Large intestine (tissue), 3 donors: Measurements from ENCODE around the gene DMAP1. TPM values are rescaled to one million over a fixed set of nuclear protein-coding genes. Genes with fewer than 3 reads are reported as not detected.
A peak's percentile ranks its signal among the peaks of the same experiment; 100 is the strongest.

ENCODE experiments used
- DNase-seq, 2 donors: peaks; one replicate each; pipeline versions ENCODE4 v3.0.0 to v3.0.0-alpha.2; 2013
- H3K27ac ChIP-seq: one replicate; pipeline ENCODE4 v1.5.1; 2013; ENCODE audit warnings: low read length
- H3K27me3 ChIP-seq: 2 replicates; pipeline ENCODE4 v1.6.1; 2013; ENCODE audit warnings: low read length; ENCODE audit not compliant: control insufficient read depth, insufficient read depth
- H3K36me3 ChIP-seq: 2 replicates; pipeline ENCODE4 v1.6.1; 2013; ENCODE audit warnings: low read length; ENCODE audit not compliant: control insufficient read depth, insufficient read depth
- H3K4me1 ChIP-seq: one replicate; pipeline ENCODE4 v1.6.1; 2013; ENCODE audit warnings: low read length; ENCODE audit not compliant: control insufficient read depth, insufficient read depth
- H3K4me3 ChIP-seq: one replicate; pipeline ENCODE4 v1.5.1; 2013; ENCODE audit warnings: low read length
- H3K9me3 ChIP-seq: one replicate; pipeline ENCODE4 v1.6.1; 2013; ENCODE audit warnings: mild to moderate bottlenecking, low read depth, low read length, moderate library complexity; ENCODE audit not compliant: control insufficient read depth
- WGBS: methylation state at CpG from one replicate; pipeline ENCODE4 v1.1.5; 2013; ENCODE audit warnings: low lambda C conversion rate; ENCODE audit not compliant: insufficient coverage; 5-methylcytosine and 5-hydroxymethylcytosine counted together
- polyA plus RNA-seq: library from polyadenylated mRNA; unstranded; fragments of 120-200 nt; gene quantifications from one replicate; pipeline ENCODE4 v1.2.1, GENCODE V29; 2013

Gene DMAP1
- polyA plus RNA-seq, 1 donor: 54.6 TPM

DNA sequence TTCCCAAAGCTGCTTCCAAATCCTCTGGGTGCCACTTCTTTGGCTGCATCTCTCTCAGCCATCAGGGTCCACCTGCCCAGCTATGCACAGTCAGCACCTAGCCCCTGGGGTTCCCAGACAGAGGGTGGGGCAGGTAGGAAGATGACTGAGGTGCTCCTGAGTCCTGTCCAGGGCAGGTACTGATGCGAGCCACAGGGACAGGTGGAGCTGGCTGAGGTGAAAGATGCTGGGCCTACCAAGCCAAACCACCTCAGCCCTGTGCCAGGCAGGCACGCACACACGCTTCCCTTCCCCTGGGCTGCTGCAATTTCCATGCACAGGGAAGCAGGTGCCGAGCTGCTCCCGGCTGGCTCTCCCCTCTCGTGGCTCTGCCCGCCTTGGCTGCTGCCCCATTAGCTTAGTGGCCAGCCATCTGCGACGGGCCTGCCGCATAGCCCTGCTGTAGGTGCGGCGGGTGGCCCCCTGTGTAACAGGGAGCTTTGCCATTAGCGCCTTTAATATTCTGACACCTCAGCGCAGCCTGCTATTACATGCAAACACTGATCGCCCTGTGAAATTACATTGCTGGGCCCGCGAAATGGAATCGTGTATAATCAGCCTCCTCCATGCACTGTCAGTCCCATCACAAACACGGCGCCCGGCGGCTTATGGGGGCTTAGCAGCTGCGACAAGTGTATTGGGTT, 38.9 kb downstream of the DMAP1 start:
- no peaks in the 10 kb centered on the region for H3K9me3 ChIP-seq
- no peak overlapping the region for H3K27ac ChIP-seq
- H3K4me1 ChIP-seq: peaks cover 6% of the 10 kb centered on the region
- H3K36me3 ChIP-seq: peaks cover 24% of the 10 kb centered on the region
- no peaks in the 10 kb centered on the region for H3K27me3 ChIP-seq
- WGBS: no CpG with 5 or more reads among the region's 23 CpGs
- no peak for DNase-seq
- H3K4me3 ChIP-seq: no peak overlapping the region

DNA sequence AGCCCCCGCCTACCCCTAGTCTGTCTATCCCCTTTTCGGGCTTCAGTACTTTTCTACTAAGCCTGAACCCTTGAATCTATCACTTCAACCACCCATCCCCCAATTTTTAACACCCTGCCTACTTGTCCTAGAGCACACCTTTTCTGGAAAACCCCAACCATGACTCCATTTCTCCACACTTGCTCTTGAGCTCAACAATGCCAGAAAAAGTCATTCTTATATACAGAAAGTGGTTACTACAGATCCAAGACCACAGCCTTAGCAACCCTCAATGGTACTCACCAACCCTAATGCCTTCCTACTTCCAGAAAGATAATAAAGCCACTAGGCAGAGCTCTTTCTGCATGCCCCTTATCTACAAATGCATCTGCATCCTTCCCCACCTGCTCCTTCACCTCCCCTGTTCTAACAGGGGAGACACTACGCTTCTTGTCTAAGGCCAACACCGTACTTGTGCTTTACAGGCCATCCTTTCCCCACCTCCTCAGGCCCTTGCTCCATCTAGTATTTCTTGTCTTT, 41.2 kb downstream of the DMAP1 start:
- H3K27ac ChIP-seq: no peak overlapping the region
- H3K4me1 ChIP-seq: peaks cover 4% of the 10 kb centered on the region
- H3K36me3 ChIP-seq: peaks cover 20% of the 10 kb centered on the region
- 86% methylated on average over 2 of the region's 4 CpGs for WGBS
- no peak overlapping the region for H3K4me3 ChIP-seq
- H3K9me3 ChIP-seq: no peaks in the 10 kb centered on the region
- no peaks in the 10 kb centered on the region for H3K27me3 ChIP-seq
- no peak for DNase-seq

DNA sequence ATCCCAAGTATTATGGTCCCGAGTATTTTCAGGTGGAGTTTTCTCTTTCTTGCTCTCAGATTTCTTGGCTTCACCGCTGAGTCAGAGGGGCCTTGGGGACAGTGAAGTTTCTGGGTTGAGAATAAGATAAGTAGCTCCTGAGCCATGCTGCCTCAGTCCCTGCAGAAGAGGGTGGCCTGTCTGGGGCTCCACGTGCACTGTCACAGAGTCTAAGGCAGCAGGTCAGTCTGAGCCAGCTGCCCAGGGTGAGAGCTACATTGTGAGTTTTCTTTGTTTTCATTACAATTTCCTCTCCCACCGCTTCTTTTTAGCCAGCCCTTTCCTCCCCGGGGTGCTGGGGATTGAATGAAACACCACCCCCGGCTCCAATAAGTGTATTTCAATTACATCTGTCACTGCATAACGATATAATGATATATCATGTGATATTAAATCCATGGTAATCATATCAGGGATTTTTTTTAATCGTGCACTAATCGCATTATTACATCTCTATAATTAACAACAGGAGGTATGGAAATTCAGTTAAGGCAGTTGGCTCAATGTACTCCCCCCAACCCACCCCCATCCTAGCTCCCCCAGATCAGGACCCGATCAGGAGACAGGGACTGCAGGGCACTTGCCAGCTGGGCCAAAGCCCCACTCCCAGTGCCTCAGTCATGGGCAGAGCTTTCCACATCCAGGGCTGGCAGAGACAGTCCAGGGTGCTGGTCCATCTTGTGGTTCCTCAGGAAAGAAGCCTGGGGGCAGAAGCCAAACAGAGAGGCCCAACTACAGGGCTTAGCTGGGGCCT, 43.7 kb downstream of the DMAP1 start:
- no CpG with 5 or more reads among the region's 10 CpGs for WGBS

DNA sequence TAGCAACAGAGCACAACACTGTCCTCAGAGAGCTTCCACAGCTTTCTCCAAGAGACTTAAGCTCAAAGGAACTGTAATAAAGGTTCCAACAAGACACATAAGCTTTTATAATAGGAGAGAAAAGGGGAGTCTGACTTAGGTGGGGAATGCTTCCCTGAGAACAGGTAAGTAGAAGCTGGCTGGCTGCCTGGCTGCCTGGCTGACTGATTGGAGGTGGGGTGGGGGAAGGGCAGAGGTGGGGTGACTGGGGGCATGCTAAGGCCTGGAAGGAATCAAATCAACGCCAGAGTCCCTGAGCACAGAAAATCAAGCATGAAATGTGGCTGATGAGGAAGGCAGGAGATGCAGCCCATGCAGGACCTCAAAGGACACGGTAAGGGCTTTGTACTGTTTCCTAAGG, 45.8 kb downstream of the DMAP1 start:
- Histone ChIP-seq H3K36me3 (peaks cover 19% of the 10 kb centered on the region), H3K27ac (no peak overlapping the region), H3K4me3 (no peak overlapping the region), H3K9me3 (no peaks in the 10 kb centered on the region), H3K4me1 (peaks cover 17% of the 10 kb centered on the region), H3K27me3 (no peaks in the 10 kb centered on the region)
- no CpG with 5 or more reads among the region's 2 CpGs for WGBS
- DNase-seq: no peak

More for the DNA sequence above, 43.7 kb downstream of the DMAP1 start:
- Histone ChIP-seq H3K9me3 (no peaks in the 10 kb centered on the region), H3K4me3 (no peak overlapping the region), H3K4me1 (peaks cover 13% of the 10 kb centered on the region), H3K36me3 (peaks cover 19% of the 10 kb centered on the region), H3K27ac (no peak overlapping the region), H3K27me3 (no peaks in the 10 kb centered on the region)
- no peak for DNase-seq

DNA sequence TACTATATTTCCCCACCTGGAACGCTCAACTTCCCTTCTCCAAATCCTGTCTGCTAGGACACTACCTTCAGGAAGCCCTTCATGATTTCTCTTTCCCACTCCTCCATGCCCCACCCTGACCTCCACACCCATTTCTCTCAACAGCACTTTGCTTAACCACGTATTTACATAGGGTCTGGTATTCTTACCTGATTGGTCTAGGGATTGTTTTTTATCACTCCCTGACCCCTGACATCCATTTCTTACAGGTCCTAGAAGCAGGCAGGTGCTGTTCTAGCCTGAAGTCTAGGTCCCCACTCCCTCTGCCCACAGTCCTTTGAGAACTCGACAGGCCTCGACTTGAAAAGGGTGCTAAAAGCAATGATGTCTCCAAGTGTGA, 47.5 kb downstream of the DMAP1 start:
- H3K9me3 ChIP-seq: no peaks in the 10 kb centered on the region
- peak in 1 of 2 donors; percentile 35 for DNase-seq
- H3K4me1 ChIP-seq: peaks cover 27% of the 10 kb centered on the region
- no CpG with 5 or more reads among the region's 4 CpGs for WGBS
- no peak overlapping the region for H3K4me3 ChIP-seq
- peaks cover 19% of the 10 kb centered on the region for H3K36me3 ChIP-seq
- H3K27me3 ChIP-seq: no peaks in the 10 kb centered on the region
- H3K27ac ChIP-seq: no peak overlapping the region

DNA sequence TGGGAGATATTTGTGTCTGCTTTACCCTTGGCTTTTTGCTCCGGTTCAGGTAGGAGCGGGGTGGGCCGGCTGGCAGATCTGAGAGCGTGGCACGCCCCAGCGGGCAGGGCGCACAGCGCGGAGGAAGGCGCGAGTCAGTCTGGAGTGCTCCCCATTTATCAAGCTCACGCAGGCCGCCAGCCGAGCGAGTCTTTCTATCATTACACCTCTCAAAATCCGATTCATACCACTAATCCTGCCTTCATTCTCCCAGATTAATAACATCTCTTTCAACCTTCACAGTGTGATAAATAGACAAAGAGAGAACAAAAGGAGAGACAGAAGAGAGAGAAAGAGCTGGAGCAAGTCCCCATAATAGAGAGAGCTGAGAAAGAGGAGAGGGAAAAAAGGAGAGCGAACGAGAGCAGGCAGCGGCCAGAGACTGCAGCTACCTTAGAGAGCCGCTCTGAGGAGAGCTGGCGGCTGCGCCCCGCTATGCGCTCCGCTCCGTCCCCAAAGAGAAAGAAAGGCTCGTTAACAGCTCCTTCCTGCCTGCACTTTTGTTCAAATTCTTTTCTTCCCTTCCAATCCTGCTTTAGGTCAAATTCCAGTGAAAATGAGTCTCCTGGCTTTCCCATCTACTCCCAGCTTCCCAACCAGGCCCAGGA, 48.0 kb downstream of the DMAP1 start:
- no CpG with 5 or more reads among the region's 27 CpGs for WGBS
- H3K36me3 ChIP-seq: peaks cover 14% of the 10 kb centered on the region
- no peaks in the 10 kb centered on the region for H3K9me3 ChIP-seq
- DNase-seq: no peak
- H3K4me1 ChIP-seq: peaks cover 31% of the 10 kb centered on the region
- no peaks in the 10 kb centered on the region for H3K27me3 ChIP-seq
- no peak overlapping the region for H3K4me3 ChIP-seq
- H3K27ac ChIP-seq: no peak overlapping the region

DNA sequence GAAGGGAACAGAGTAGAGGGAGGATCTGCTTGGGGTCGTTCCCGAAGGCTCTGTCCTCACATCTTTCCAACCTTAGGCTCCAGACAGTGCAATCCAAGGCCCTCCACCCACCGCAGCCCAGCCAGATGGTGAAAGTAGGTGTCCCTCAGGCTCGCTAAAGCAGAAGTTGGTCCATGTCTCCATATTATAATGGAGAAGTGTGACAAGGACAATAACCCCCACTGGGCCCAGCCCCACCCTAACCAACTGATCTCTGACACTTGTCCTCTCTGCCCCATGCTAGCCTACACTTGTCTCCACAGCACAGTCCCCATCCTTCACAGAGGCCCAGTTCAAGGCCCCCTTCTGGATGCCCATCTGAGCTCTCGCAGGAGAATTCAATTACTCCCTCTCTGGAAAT, 48.7 kb downstream of the DMAP1 start:
- no CpG with 5 or more reads among the region's 5 CpGs for WGBS
- H3K27ac ChIP-seq: no peak overlapping the region
- no peak overlapping the region for H3K4me3 ChIP-seq
- H3K27me3 ChIP-seq: no peaks in the 10 kb centered on the region
- peaks cover 38% of the 10 kb centered on the region for H3K4me1 ChIP-seq
- no peak for DNase-seq
- peaks cover 9% of the 10 kb centered on the region for H3K36me3 ChIP-seq
- H3K9me3 ChIP-seq: no peaks in the 10 kb centered on the region

DNA sequence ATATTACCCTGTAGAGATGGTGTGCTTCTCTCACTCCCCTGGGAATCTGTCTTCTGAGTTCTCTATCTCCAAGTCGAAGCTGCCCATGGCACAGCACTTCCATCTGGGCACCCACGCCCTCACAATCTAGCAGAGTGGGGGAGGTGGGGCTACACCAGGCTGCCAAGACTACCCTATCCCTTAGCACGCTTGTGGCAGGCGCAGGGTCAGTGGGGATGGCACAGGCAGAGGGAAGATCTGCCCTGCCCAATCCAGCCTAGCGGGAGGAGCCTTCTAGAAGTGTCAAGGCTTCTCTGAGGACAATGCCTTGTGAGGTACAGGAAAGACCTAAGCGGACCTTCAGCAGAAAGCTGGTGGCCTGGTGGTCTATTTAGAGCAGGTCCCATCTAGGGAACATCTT, 49.1 kb downstream of the DMAP1 start:
- H3K27ac ChIP-seq: no peak overlapping the region
- no peaks in the 10 kb centered on the region for H3K27me3 ChIP-seq
- H3K4me1 ChIP-seq: peaks cover 42% of the 10 kb centered on the region
- H3K9me3 ChIP-seq: no peaks in the 10 kb centered on the region
- no peak overlapping the region for H3K4me3 ChIP-seq
- WGBS: no CpG with 5 or more reads among the region's 6 CpGs
- no peak for DNase-seq
- H3K36me3 ChIP-seq: peaks cover 9% of the 10 kb centered on the region

DNA sequence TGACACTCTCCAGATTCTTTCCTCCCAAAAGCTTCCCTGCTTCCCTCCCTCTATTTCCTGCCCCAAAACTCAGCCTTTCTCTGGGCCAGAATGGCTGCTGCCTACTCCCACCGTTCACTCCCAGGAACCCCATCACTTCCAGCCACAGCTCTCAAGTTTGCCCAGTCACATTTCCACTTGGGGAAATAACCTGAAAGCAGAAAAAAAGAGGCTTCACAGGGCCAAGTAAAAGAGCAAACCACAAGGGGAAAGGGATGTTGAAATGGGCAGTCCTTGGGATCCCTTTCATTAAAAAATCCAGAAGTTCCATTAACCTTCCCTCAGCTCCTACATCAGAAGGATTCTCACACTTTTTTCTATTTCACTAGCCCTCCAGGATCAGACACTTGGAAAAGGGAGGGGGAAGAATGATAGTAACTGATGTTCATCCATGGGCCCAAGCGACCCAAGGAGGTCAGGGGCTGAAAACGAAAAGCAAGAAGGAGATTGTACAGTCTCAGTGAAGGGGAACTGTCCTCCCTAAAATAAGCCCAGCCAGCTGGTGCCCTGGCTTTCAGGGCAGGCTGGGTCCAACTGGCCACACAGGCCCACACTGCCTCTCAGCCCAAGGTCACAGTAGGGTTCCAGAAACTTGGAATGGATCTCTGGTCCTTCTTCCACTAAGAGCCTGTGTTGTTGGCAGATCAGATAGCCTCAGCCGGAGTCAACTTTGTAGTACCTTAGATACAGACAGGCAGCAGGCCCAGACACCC, 49.7 kb downstream of the DMAP1 start:
- peaks cover 7% of the 10 kb centered on the region for H3K36me3 ChIP-seq
- H3K27me3 ChIP-seq: no peaks in the 10 kb centered on the region
- H3K27ac ChIP-seq: no peak overlapping the region
- no peak for DNase-seq
- no peaks in the 10 kb centered on the region for H3K9me3 ChIP-seq
- peaks cover 46% of the 10 kb centered on the region for H3K4me1 ChIP-seq
- H3K4me3 ChIP-seq: no peak overlapping the region
- no CpG with 5 or more reads among the region's 4 CpGs for WGBS
